Dermis microvascular lymphatic vessel endothelial cell (primary cell): ENCODE measurements around the gene B4GALNT1. TPM values are rescaled to one million over a fixed set of nuclear protein-coding genes. Genes with fewer than 3 reads are reported as not detected.
"Not testable (repeated sequence)": the region's sequence is repeated elsewhere in the genome, so short reads cannot be mapped to it uniquely, and the experiment has no call there.

Experiments
- DNase-seq, 2 donors: peaks; one replicate each; pipeline versions ENCODE4 v3.0.0 to v3.0.0-alpha.2; 2010; ENCODE audit warnings: low read depth in 2 of 2
- total RNA-seq: library from RNA; depleted of rRNA; stranded (reverse); fragments of >200 nt; gene quantifications from 2 replicates; pipeline ENCODE4 v1.2.1, GENCODE V29; 2014

The B4GALNT1 gene
- total RNA-seq, 1 donor from 2014 or later: 0.13 TPM

DNA sequence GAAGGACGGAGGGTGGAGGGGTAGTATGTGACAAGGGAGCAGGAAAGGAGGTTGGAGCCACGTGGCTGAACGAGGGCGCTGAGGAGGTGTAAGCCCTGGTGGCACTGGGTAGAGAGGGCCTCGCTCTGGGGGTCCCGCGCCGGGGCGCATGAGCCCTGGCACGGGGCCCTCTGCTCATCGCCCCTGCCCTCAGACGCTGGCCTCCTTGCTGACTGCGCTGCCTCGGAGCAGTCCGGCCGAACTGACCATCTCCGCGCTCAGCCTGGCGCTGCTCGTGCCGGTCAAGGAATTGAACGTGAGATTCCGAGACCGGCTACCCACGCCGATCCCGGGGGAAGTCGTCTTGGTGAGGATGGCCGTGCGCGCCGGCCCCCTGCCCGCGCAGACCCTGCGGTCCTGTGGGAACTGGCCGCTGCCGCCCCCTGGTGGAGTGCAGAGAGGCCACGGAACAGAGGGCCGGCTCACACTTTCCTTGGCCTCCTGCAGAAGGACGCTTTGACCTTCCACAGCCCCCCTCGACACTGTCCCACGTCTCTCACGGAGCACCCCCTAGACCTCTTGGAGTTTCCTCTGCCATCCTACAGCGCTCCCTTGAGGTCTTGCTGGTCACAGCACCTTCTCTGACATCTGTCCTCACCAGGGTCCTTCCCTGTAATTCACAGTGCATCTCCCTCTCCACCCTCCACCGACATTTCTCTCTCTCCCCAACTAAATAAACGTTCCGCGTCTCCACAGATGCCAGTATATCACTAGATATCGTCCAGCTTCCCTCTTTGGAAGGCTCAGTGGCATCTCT lies 11.3 kb downstream of the B4GALNT1 start:
- DNase-seq: peak in 1 of 2 donors; percentile 41

DNA sequence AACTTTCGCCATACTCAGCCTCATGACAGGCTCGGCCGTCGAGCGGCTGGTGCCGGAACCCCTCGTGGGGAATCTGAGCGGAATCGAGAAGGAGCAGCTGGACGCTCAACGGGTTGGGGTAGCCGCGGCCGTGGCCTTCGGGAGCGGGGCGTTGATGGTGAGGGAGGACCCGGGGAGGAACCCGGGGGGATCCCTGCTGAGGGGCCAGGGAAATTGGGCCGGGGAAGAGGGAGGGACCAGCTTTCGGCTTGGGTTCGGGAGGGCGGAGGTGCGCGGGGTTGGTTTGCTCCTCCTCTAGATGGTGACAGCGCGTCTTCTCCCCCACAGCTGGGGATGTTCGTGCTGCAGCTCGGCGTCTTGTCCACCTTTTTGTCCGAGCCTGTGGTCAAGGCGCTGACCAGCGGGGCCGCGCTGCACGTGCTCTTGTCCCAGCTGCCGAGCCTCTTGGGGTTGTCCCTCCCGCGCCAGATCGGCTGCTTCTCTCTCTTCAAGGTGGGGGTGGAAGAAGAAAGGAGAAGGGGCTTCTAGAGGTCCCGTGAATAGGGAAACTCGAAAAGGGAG lies 12.0 kb downstream of the B4GALNT1 start:
- no peak for DNase-seq

DNA sequence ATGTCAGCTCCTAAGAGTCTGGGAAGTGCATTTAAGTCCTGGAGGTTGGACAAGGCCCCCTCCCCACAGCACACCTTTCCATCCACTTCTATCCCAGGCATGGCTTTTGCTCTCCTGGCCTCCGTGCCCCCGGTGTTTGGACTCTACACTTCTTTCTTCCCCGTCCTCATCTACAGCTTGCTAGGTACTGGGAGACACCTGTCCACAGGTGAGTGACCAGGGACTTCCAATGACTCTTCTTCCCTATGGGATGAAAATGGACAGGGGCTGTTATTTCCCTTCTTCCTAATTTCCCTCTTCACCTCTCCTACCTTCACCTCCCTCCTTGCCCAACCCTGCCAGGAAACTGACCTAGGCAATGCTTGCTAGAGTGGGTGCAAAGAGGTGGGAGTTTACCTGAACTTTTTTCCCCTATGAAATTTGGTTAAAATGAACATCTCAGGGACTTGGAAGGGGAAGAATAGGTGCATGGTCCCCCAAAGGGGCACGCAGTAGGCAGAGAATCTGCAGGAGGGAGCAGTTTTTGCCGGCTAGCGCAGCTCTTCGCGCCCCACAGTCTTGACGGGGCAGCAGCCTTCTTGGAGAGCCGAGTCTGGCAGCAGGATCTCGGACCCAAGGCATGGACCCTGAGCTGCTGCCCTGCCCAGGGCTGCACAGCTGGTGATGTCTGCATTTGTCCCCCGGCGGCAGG lies 12.6 kb downstream of the B4GALNT1 start:
- no peak for DNase-seq

DNA sequence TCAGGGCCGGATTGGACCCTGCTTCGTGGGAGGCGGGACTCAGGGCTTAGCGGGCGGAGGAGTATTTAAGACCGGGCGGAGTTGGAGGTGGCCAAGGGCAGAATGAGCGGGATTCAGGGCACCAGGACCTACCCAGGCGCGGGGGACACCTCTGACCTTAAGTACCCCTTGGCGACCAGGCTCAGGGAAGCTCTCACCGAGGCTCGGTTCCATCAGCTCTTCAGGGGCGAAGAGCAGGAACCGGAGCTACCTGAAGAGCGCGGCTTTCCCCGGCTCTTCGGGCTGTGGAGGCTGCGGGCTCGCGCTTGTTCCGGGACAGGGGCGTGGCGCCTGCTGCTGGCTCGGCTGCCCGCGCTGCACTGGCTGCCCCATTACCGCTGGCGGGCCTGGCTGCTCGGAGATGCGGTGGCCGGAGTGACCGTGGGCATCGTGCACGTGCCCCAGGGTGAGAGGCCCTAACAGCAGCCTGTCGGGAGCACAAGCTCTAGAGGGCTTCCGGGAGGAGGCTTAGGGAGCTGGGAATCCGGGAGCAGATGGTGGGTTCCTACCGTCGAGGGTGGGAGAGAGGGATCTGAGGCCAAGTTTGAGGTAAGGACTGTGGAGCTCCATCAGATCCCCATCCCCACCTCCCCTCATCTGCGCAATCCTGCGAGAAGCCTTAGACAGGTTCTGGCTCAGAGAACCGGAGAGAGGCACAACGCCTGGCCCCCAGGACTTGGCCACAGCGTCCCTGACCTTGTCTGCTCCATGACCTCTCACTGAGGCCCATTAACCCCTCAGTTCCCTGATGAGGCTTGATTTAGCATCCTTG lies 13.4 kb downstream of the B4GALNT1 start:
- no peak for DNase-seq

DNA sequence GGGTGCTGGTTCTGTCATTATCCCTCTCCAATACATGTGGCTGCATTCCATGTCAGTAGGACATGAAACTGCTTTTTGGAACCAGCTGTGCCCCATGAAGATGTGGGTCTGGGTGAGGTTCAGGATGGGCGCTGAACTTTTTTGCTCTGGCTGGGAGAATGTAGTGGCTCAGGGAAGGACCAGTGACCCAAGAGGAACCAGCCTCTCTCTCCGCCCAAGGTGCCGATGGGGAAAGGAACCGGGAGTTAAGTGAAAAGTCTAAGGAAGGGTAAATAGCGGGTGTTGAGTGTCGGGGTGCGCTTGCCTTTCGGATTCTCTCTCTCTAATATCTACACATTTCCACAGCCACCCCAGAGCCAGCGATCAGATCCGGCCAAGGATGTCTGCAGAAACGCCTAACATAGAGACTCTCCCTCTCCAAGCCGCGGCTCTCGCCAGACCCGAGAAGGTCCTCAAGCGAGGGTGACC lies 14.0 kb downstream of the B4GALNT1 start:
- DNase-seq: no peak

DNA sequence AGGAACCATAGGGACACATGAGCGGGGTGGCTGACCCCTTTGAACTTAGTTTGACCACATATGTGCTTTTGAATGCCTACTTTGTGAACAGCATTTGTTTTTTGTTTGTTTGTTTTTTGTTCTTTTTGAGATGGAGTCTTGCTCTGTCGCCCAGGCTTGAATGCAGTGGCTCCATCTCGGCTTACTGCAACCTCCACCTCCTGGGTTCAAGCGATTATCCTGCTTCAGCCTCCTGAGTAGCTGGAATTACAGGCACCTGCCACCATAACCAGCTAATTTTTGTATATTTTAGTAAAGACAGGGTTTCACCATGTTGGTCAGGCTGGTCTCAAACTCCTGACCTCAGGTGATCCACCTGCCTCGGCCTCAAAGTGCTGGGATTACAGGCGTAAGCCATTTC lies 14.6 kb downstream of the B4GALNT1 start:
- DNase-seq: not testable (repeated sequence)

DNA sequence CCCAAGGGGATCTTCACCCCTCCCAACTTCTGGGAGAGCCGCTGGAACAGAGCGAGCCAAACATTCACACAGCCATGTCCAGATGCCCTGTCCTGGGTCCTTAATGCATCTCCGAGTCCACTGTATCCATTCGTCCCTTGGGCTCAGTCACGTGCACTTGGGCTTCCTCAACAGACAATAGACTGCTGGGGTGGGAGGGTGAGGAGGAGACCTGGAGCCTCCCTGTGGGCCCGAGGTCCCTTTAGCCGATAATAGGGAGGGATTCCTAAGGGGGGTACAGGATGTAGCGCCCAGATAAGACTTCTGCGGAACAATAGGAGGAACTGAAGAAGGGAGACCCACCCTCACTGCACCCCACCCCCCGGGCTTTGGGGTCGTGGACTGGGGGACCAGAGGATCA lies 15.1 kb downstream of the B4GALNT1 start:
- DNase-seq: no peak

DNA sequence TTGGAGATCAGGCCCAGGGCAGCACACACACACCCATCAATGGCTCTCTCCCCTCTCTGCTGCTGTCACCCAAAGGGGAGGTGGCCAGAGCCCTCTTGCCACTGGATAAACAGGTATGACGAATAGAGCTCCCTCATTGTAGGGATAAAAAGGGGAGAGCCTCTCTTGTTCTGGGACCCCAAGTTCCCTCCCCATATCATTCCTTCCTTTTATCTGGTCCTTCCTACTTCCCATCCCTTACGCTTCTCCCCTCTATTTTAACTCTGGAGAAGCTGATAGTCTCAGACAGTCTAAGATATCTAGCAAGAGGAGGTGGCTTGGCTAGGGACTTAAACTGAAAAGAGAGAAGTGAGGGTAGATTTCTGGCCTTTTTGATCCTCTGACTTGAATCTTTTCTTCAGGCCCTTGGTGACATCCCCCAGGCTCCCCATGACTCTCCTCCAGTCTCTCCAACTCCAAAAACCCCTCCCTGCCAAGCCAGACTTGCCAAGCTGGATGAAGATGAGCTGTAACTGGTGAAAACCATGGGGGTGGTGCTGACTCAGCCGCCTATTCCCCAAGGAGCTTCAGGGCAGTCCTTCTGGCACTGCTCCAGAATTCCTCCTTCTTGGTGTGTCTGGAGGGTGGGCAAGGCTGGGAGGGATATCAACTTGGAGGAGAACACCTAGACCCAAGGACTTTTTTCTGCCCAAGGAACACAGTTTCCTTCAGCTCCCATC lies 16.5 kb downstream of the B4GALNT1 start:
- no peak for DNase-seq

DNA sequence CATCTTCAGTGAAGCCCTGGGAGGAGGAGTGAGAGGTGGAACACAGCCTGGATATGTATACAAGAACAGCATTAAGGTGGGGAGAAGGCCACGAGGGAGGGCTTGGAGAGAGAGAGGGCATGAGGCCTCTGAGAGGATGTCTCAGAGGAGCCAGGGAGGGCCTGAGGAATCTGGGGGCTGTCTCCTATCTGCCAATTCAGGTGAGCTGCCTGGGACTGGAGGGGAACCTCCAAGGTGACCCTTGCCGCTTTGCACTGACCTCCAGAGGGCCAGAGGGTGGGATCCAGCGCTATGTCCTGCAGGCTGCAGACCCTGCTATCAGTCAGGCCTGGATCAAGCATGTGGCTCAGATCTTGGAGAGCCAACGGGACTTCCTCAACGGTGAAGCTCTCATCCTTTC lies 17.4 kb downstream of the B4GALNT1 start:
- no peak for DNase-seq

DNA sequence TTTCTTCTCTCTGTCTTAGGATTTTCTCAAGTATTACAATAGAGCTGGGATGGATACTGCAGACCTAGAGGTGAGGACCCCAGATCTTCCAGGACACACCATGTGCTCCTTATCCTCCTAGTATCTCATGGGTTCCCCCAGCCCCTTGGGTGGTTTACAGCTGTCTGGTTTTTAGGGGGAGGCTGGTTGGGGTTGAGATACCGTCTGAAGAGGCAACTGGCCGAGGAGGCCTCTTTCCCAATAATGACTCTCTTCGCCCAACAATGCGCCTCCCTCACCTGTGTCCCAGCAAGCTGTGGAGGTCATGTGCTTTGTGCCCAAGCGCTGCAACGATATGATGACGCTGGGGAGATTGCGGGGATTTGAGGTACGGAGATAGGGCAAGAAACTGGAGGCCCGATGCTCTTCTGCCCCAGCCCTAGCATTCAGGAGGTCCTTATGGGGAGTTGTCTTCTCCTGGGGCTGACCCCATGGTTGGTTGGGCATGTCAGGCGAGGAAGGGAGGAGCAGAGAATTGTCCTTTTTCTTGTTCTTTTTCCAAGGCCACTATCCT lies 18.0 kb downstream of the B4GALNT1 start:
- no peak for DNase-seq

DNA sequence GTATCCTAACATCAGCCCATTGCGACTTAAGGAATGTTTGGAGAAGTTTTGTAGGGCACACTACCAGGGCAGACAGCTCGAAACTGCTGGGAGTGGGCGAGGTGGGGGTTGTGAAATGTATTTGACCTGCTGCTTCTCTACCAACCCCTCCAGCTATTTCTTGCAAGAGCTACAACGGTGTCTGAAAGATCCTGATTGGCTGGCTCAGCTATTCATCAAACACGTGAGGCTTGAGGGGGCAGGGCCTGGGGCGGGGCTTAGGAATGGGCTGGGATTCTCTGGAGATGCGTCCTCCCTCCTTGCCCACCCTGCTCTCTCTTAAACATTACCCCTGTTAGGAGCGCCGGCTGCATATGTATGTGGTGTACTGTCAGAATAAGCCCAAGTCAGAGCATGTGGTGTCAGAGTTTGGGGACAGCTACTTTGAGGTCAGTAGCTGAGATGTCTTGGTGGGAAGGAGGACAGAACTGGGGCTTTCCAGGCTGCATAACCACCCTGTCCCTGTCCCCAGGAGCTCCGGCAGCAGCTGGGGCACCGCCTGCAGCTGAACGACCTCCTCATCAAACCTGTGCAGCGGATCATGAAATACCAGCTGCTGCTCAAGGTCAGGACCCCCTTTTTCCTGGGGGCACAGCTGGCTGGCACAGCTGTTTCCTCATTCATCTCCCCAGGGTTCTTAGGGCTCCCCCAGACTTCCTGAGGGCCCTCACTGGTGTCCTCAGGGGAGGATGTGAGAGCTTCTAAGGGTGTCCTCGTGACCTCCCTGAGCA lies 18.6 kb downstream of the B4GALNT1 start:
- no peak for DNase-seq

DNA sequence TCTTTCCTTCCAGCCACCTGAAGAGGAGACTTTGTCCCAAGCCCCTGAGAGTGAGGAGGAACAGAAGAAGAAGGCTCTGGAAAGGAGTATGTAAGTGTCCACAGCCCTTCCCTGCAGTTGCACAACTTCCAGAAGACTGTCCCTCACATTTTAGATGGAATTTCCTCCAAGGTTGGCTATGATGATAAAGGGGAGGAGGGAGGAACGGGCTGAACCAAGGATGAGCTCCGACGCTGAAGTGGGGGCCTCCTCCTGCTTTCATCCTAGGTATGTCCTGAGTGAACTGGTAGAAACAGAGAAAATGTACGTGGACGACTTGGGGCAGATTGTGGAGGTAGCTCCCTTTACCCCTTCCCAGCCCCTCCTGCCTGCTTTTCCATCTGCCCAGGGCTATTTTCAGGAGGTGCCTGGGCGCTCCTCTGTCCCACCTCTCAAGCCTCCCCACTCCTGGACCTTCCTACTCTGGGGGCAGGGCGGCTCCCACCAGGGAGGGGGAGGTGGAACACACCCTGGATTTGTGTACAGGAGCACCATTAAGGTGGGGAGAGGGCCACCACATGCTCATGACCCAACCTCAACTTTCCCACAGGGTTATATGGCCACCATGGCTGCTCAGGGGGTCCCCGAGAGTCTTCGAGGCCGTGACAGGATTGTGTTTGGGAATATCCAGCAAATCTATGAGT lies 19.4 kb downstream of the B4GALNT1 start:
- no peak for DNase-seq

DNA sequence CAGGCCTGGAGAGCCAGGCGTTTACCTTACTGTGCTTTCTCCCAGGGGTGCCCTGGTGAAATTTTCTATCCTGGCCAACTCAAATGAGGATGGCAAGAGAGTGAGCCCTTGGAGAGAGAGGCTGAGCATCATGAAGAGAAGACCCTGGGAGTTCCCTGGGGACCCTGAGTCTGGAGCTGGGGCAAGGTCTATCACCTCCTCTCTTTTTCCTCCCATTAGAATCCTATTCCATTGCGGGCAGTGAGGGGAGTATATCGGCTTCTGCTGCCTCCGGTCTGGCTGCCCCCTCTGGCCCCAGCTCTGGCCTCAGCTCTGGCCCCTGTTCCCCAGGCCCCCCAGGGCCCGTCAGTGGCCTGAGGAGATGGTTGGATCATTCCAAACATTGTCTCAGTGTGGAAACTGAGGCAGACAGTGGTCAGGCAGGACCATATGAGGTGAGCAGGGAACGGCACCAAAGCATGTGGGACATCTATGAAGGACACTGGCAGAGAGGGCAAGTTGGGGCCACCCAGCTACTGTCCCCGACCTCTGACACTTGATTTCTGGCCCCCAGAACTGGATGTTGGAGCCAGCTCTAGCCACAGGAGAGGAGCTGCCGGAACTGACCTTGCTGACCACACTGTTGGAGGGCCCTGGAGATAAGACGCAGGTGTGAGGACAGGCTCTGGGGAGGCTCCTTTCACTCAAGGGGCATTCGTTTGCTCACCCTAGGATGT lies 20.1 kb downstream of the B4GALNT1 start:
- no peak for DNase-seq

DNA sequence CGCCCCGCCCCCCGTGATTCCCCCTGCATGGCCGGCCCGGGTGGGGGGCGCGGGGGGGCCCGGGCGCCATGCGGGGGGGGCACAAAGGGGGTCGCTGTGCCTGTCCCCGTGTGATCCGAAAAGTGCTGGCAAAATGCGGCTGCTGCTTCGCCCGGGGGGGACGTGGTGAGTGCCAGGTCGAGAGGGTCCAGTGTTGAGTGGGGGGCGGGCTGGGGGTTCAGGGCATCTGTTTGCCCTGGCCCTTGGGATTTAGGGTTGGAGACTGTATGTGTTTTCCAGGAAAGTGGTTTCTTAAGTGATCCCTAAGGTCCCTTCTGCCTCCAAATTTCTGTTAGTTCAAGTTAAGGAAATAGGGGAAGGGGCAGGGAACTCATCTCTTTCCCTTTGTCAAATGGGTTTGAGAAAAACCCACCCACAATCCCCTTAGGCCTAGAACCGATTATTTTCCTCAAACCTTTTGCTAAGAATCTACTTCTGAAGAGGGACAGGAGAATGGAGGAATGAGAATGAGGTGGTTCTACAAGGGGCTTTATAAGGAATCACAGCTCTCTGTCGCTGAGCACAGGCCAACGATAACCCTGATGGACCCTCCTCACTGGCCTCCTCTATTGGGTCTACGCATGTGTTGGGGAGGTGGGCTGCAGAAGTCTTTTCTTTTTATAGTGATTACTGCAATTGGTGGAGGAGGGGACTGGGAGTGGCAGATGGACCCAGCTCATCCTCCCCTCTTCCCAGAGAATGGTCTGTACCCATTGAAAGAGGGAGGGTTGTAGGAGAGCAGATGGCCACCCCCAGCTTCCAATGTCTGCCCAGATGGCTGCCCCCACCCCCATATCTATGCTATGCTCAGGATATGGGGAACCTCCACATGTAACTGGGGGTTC lies 20.9 kb downstream of the B4GALNT1 start:
- no peak for DNase-seq

DNA sequence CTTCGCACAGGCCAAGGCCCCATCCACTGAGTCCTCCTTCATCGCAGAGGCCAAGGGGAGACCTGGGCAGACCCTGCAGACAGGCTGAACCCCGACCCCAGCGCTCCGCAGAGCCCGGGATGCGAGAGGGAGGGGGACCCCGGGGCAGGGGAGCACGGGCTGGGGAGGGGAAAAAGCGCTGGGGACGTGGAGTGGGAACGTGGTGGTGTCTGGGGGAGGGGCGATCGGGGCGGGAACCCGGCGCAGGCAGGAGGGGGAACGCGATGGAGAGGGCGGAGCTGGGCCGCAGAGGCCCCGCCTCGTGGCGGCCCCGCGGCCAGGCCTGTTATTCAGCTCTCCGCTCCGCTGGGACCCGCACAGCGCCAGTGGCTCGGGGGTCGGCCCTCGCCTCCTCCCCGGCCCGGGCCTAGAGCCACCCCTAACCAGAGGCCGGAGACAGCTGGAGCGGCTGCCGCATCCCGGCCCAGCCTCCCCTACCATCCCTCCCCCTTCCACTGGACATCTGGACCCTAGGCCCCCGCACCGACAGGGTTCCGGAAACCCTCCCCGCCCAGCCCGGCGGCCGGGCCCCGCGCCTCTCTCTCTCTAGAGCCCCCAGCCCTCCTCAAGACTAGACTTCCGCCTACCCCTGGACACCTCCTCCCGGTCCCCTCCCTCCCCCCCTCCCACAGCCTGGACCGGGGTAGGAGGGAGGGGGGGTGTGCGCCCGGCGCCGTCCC lies 21.7 kb downstream of the B4GALNT1 start, which contains the start of gene ARHGEF25:
Gene ARHGEF25, plus strand, starts transcription at position 328 of the 719 bp plus-strand sequence. CDS start 460 bp downstream, outside the sequence.
- DNase-seq: no peak

DNA sequence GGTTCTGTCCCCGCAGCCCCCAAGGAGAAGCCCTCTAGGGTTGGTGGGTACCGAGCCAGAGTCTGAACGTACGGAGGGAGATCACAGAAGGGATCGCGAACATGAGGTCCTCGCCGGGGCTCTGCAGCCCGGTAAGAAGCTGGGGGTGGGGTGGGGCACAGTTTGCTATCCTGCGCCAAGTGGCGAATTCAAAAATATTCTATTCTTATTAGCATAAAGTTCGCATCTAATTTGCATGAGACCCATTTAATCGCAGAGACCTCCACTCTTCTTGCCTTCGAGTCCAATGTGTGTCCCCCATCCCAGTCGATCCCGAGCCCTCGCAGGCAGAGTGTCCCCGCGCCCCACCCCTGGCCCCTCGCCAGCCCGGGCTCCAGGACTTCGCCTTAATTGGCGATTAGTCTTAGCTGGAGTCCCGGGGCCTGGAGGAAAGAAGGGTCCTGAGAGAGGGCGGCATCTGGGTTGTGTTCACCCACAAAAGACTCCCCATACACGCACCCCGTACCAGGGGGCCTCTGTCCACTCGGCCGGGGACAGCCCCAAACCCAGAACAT lies 22.4 kb downstream of the B4GALNT1 start:
- DNase-seq: no peak
